Hematopoietic multipotent progenitor cell treated with erythropoietin and hydrocortisone succinate and interleukin-3 and kit ligand, for 8 days (in vitro differentiated cells): ENCODE results near the gene CDC5L.
"Not testable (repeated sequence)": the region's sequence is repeated elsewhere in the genome, so short reads cannot be mapped to it uniquely, and the experiment has no call there.

Source experiments
- DNase-seq: peaks from one replicate; pipeline ENCODE4 v3.0.0-alpha.2; 2015

Gene CDC5L

DNA sequence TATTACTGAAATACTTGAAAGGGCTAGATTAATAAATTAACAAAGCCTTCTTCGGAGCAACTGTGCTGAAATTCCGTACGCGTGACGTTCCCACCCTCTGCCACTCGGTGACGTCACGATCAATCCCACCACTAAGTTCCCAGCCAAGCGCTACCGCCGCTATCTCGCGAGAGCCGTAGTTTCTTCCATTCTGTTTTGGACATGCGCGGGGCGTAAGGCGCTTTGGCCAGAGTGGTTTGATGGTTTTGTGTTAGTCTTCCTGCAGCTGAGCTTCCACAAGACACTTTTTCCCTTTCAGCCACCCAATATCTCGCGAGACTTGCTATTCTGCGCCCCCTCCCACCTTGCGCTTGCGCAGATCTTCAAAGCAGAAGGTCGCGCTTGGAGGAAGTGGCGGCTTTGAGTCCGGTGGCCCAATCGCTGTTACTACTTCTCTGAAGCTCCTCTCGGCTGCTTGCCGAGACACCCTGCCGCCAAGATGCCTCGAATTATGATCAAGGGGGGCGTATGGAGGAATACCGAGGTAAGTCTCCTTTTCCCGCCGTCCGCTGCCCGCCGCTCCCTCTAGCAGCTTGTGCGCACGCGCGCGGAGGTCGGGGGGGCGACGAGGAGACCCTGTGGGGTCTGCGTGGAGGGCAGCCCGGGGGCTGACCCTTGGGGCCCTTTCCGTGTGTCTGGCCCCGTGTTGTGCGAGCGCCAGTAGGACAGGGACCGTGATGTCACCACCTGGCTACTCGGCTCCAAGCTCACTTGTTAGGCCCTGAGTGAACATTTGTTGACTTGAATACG lies at the start of gene CDC5L:
CDC5L (plus strand) TSS at position 361 of the 789 bp plus-strand sequence; CDS start at position 479, 118 bp downstream.
- peak; percentile 98 for DNase-seq

DNA sequence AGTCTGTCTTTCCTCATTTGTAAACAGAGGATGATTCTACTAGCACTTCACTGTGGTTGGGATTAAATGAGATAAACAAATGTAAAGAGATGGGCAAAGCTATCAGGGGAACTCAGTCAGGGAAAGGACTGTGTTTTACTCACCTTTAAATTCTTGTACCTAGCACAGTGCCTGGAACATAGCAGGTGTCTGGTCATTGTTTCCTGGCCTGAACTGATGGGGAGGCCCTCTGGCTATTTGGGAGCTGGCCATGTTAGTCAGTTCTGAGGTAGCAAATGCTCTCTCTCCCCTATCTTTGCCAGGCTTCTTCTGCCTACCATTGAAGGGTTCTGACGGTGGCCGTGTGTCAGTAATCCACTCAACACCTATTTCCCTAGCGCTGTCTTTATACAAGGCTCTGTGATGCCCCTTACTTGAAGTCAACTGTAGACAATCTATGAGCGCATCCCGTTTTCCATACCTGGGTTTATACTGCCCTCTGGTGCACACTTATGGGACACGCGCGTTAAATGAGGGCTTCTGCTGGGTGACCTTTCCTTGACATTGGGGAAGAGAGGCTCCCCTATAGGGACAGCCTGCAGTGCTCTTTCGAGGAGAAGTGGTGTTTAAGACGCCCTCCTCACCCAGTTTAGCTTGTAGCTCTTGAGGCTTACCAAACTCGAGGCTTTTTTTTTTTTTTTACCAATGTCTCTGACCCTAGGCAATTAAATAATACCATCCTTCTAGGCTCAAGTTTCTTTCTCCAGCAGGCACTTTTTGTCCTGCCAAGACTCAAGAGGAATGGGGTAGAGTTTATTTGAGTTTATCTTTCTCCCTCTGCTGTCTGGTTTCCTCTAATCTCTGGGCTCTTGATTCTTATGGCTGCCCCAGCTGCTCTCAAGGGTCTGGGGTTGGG lies 49.0 kb upstream of the CDC5L start:
- DNase-seq: peak; percentile 79

DNA sequence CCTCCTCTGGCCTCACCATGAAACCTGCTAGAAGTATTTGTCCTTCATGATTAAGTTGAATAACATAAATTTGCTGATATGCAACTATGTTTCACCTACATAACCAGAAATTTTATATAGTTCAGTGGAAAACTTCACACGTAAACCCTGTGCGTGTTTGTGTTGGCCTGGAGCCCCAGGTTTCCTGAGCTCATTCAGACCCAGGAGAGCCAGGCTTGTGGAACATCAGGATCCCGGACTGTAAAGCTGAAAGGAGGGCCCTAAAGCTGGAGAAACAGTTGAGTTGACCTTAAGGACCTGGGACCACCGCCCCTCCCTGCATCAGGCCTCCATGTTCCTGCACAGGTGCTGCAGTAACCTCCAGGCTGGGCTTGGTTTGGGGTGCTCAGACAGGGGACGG lies 48.2 kb upstream of the CDC5L start:
- DNase-seq: no peak

DNA sequence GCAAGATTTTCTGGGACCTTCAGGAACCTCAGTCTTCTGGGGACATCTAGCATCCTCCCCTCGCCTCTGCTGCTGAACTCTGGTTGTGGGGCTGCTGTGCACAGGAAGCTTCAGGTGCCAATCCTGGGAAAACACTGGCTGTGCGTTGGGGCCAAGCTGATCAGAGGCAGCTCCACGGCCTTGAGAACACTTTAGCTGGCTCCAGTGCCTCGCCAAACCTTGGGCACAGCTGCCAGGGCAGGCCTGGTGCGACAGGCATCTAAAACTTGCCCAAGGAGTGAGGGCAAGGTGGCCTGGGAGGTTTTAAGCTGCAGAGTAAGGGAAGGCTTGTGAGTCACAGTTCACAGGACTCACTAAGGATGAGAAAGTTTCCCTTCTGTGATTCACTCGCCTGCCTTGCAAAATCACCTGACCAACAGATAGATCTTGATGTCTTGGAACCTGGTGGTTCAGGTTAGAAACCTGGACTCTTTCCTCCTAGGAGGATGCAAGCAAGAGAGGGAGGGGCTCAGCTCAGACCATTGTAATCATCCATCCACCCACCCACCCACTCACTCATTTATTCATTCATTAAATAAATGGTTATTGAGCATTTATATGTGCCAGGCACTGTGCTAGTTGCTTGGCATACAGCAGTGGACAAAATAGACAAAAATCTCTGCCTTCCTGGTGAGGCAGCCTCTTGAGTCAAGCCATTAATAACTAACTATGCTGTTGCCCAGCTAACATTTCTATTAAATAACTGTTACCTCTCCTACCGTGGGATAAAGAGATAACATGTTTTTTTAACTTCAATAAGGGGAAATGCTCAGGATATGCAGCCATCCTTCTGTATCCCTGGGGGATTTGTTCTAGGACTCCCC lies 47.5 kb upstream of the CDC5L start:
- DNase-seq: no peak

- no peak for DNase-seq
Measured at GRCh38 chr6:44341095-44341890, 46.2 kb upstream of the CDC5L start.

DNA sequence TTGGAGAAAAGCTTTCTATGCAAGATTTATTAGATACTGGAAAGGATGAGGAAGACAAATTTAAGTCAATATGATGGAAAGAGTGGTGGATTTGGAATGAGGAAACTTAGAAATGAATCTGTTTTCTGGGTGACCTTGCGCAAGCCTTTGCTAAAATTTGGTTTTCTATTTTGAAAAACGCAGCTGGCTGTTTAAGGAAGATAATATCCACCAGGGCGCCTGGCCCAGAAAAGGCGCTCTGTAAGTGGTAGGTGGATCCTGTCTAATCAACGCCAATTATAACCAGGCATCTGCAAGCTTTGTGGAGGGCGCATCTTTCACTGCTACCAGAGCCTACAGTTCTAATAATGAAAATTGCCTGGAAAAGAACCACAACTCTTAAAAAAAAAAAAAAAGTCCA lies 45.5 kb upstream of the CDC5L start:
- DNase-seq: peak; percentile 58

DNA sequence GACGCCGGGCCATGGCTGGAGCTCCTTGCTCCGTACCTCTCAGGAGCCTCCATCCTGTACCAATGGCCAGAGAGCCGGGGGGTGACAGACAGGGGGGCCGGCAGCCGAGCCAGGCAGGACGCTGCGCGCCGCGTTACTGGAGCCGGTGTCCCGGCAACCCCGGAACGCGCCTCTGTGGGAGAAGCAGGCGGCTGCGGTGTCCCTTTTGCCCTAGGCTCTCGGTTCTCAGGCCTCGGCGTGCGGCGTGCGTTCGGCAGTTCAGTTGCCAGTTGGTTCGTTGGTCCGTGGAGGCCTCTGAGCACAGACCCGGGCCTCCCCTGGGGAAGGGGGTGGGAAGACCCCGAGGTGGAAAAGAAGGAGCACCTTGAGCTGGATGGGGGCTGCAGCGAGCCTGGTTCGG lies 45.0 kb upstream of the CDC5L start, which contains the start of gene SPATS1:
SPATS1 (plus strand) TSS at position 162 of the 400 bp plus-strand sequence. CDS start 446 bp downstream, outside the sequence.
- no peak for DNase-seq

- not testable (repeated sequence) for DNase-seq
Measured at GRCh38 chr6:44346818-44347217, 40.7 kb upstream of the CDC5L start.

GRCh38 chr6:44349904-44350649 lies 37.4 kb upstream of the CDC5L start:
- no peak for DNase-seq

DNA sequence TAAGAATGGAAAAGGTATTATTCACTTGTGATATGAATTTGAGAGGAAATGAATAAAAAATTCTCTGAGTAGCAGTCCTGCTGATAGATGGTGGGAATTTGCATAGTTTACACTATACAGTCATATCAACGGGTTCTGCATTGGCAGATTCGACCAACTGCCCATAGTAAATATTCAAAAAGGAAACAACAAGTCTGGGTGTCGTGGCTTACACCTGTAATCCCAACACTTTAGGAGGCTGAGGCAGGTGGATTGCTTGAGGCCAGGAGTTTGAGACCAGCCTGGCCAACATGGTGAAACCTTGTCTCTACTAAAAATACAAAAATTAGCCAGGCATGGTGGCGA lies 36.9 kb upstream of the CDC5L start:
- not testable (repeated sequence) for DNase-seq

GRCh38 chr6:44352259-44352658 lies 35.2 kb upstream of the CDC5L start:
- no peak for DNase-seq

GRCh38 chr6:44353336-44353735 lies 34.2 kb upstream of the CDC5L start:
- DNase-seq: no peak

DNA sequence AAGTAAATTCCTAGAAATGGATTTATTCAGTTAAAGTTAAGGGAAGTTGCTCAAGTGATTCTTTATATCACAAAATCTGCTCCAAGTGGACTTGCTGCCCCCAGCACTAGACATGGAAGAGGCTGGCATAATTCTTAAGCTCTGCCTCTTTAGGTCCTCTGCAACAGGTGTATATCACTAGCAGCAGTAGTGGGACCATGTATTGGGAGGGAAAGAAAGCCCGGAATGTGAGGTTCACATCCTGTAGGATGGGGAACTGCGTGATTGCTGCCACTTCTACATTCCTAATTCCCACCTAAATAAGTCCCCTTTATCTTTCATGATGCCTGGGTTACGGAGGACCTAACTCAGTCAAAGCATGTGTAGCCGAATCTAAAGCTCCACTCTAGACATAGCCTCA lies 31.9 kb upstream of the CDC5L start:
- DNase-seq: no peak

DNA sequence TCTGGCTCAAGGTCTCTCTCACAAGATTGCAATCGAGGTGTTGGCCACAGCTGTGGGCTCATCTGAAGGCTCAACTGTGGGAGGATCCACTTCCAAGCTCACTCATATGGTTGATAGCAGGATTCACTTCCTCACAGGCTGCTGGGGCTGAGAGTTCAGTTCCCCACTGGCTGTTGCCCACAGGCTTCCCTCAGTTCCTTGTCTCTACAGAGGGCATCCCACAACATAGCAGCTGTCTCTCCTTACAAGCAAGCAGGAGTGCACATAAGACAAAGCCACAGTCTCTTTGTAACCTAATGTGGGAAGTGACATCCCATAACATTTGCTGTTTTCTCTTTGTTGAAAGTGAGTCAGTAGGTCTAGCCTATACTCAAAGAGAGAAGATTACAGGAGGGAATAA lies 31.0 kb upstream of the CDC5L start:
- no peak for DNase-seq

GRCh38 chr6:44359973-44360372 lies 27.5 kb upstream of the CDC5L start:
- no peak for DNase-seq

DNA sequence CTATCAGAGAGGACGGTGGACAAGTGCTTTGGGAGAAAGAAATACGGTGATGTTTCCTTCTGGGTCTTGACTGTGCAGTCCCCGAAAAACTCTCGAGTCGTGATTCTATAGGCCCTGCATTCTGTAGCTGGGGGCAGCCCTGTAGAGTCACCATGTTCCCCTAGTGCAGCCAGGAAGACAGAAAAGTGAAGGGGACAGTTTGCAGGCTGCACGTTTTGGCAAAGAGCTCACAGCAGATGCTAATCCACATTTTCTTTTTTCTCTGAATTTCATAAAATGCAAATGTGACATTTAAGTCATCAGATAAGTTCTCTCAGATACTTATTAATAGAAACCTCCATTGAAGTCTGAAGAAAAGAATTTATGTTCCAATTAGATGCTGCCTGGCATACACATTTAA lies 25.6 kb upstream of the CDC5L start:
- DNase-seq: no peak

GRCh38 chr6:44363377-44363926 lies 24.1 kb upstream of the CDC5L start:
- DNase-seq: no peak

DNA sequence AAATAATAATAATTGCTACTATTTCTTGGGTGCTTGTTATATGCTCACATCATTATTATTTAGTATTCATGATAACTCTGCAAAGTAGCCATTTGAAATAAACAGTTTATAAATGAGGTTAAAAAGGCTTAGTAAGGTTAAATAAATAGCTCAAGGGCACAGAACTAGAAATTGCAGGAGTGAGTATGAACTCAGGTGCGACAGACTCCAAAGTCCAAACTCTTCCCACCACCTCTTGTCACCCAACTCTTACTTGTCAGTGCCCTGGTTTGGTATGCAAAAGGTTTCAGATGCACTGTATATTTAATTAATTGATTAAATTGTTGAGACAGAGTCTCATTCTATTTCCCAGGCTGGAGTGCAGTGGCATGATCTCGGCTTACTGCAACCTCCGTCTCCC lies 20.7 kb upstream of the CDC5L start:
- no peak for DNase-seq

DNA sequence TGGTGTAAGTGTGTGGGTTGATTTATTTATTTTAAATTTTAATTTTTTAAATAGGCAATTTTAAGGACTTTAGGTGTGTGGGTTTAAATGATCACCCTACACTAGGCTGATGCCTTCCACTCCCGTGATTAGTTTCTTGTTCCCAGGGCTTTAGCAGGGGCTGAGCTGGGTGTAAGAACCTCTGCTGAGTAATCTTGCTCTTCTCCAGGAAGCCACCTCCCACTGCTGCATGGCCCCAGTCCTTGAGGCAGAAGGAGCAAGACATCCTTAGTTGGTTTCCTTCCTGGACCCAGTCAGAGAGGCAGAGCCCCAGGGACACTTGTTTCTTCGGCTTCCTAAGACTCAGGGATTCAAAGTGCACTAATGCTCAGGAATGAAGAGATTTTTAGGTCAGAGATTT lies 19.8 kb upstream of the CDC5L start:
- no peak for DNase-seq

DNA sequence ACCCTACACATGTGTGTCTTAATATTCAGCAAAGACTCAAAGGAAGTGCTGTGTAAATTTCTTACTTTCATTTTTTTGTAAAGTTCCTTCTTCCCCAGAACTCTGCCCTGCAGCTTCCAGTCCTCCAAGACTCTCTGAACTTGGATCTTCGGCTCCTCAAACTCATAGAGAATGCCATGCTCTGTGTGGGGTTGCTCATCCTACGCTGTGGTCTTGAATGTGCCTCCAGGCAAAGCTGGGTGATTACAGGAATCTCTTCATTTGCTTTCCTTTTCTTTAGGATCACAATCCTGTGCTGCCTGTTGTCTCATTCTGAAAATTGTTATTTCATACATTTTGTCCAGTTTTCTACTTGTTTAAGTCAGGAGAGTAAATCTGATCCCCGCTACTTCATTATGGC lies 14.5 kb upstream of the CDC5L start:
- no peak for DNase-seq

DNA sequence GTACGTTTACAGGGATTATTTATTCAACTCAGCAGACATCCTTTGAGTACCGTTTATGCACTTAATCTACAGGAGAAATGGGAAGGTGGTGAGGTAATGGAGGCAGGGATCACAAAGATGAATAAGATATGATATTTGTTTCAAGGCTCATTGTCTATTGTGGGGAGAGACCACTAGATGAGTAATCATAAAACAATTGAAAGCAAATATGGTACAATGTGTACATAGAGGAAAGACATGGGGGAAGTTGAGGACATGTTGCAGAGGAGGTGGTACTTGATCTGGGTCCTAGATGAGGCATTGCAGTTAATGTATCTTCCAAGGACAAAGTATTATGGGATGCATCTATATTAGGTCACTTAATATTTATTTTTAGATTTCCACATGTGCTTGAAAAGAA lies 13.7 kb upstream of the CDC5L start:
- no peak for DNase-seq
